LNCaP clone FGC (cell line): ENCODE data around the gene SOS2.
"Not testable (repeated sequence)": the region's sequence is repeated elsewhere in the genome, so short reads cannot be mapped to it uniquely, and the experiment has no call there.

Source experiments
- DNase-seq: peaks from one replicate; pipeline ENCODE4 v3.0.0-alpha.2; 2011; ENCODE audit warnings: low read depth
- H3K4me3 ChIP-seq: 2 replicates; pipeline ENCODE4 v1.5.1; 2011; ENCODE audit warnings: mild to moderate bottlenecking, low read depth, low read length, control low read depth
- TF ChIP-seq, protein P1 (sequence below): IDR thresholded peaks from 2 replicates; pipeline ENCODE4 v1.5.1; 2012; ENCODE audit warnings: mild to moderate bottlenecking; ENCODE audit not compliant: control insufficient read depth, insufficient read depth; ENCODE audit errors: extremely low read depth

The SOS2 gene

DNA sequence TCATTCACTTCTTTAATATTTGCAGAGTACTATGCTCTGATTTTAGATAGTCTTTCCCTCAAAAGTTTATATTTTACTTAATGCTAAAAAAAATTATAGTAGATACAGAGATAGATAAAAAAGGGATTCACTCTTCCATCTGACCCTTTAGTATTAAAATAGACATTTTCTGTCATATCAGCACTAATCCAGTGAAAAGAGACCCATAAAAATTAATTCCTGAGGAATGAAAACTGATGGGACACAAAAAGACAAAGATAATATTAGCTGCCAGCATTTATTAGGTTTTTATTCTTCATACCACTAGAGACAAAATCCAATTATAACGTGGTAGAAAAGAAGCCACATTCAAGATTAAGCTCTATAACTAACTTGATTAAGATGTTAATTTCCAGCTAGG lies 45.3 kb downstream of the SOS2 start:
- H3K4me3 ChIP-seq, result no peak overlapping the region
- no peak for DNase-seq
- TF ChIP-seq, protein P1, sequence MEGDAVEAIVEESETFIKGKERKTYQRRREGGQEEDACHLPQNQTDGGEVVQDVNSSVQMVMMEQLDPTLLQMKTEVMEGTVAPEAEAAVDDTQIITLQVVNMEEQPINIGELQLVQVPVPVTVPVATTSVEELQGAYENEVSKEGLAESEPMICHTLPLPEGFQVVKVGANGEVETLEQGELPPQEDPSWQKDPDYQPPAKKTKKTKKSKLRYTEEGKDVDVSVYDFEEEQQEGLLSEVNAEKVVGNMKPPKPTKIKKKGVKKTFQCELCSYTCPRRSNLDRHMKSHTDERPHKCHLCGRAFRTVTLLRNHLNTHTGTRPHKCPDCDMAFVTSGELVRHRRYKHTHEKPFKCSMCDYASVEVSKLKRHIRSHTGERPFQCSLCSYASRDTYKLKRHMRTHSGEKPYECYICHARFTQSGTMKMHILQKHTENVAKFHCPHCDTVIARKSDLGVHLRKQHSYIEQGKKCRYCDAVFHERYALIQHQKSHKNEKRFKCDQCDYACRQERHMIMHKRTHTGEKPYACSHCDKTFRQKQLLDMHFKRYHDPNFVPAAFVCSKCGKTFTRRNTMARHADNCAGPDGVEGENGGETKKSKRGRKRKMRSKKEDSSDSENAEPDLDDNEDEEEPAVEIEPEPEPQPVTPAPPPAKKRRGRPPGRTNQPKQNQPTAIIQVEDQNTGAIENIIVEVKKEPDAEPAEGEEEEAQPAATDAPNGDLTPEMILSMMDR, result no peak

DNA sequence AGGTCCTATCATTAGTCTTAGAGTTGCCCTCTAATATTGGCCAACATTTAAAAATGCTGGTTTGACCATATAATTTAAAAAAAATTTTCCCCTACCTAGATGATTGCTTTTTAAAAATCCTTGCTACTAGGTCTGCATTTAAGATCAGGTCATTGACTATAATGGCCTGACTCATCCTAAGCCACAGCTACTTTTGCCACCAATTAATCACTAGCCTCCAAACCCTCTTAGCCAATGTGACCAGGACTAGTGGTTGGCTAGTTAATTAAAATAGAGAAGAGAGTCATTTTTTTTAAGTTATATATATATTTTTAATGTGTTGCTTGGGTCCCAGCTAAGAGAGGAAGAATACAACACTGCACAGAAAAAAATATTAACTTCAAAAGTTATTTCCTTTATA lies 57.5 kb downstream of the SOS2 start:
- DNase-seq, result no peak
- TF ChIP-seq, protein P1, result no peak
- H3K4me3 ChIP-seq, result no peak overlapping the region

DNA sequence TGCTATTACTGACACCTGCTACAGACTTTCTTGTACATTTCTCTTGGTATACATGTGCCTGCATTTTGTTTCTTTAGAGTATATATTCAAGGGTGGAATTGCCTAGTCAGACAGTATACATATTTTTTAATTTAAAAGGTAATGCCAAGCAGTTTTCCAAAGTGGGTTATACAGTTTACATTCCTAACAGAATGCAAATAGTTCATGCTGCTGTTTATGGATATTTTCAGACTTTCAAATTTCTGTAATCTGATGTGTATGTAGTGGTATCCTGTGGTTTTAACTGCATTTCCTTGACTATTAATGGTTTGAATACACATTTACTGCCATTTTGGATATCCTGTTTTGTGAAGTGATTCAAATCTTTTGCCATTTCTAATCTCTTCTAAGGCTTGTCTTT lies 59.5 kb downstream of the SOS2 start:
- no peak overlapping the region for H3K4me3 ChIP-seq
- TF ChIP-seq, protein P1, result no peak
- no peak for DNase-seq

DNA sequence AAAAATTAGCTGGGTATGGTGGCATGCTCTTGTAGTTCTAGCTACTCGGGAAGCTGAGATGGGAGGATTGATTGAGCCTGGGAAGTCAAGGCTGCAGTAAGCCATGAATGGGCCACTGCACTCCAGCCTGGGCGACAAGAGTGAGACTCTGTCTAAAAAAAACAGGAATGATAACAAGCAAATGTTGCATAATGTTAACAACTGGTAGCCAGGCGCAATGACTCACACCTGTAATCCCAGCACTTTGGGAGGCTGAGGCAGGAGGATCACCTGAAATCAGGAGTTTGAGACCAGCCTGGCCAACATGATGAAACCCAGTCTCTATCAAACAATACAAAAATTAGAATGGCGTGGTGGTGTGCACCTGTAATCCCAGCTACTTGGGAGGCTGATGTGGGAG lies 64.0 kb downstream of the SOS2 start:
- DNase-seq, H3K4me3 ChIP-seq: not testable (repeated sequence)

DNA sequence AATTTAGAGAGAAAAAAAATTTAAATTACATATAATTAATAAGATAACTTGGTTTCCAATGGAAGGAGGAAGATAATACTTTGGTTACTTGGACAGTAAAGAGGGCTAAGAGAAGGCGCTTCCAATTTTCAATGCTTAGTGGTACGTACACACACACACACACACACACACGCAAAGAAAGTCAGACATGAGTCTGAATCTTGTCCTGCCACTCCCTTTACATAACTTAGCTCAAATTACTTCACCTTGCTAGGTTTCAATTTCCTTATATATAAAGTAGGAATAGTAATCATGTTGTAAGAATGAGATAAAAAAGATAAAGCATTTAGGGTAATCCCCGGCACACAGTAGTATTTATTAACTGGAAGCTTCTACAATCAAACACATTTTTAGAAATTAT lies 75.3 kb downstream of the SOS2 start:
- DNase-seq, result no peak
- no peak overlapping the region for H3K4me3 ChIP-seq
- TF ChIP-seq, protein P1, result no peak

DNA sequence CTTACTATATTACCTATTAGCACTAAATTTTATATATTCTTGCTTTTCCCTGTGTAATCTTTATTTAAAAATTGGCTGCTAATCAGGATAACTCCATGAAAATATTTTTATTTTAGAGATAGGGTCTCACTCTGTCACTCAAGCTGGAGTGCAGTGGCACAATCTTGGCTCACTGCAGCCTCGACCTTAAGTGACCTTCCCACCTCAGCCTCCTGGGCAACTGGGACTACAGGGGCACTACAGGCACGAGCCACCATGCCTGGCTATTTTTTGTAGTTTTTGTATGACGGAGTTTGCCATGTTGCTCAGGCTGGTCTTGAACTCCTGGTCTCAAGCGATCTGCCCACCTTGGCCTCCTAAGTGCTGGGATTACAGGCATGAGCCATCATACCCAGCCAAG lies 82.6 kb downstream of the SOS2 start:
- H3K4me3 ChIP-seq, result no peak overlapping the region
- no peak for DNase-seq
- TF ChIP-seq, protein P1, result no peak

DNA sequence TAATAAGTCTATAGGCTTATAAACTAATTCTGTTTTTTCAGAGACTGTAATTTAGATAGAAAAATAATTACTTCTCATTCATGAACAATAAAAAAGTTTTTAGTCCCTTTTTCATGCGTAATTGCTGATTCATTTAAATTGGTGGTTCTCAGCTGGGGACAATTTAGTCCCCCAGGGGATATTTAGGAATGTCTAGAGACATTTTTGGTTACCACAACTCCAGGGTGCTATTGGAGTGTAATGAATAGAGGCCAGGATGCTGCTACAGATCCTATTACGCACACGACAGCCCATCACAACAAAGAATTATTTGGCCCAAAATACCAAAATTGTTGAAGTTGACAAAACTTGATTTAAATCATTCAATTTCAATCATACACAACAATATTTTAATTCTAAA lies 92.2 kb downstream of the SOS2 start:
- DNase-seq, result no peak
- TF ChIP-seq, protein P1, result no peak
- H3K4me3 ChIP-seq, result no peak overlapping the region

DNA sequence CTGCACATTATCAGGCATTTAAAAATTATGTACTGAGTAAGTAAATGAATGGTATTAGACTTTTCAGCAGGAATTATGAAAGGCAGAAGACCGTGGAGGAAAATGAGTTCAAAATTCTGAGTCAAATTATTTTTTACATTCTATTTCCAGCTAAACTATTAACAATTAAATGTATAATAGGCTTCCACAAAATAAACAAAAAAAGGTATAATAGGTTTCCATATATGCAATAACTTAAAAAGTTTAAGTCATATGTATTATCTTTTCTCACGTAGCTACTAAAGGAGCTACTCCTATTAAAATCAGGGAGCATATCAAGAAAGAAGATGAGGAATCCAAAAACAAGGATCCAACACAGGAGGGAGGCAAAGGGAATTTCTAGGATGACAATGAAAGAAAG lies 103.6 kb downstream of the SOS2 start:
- TF ChIP-seq, protein P1, result no peak
- DNase-seq, result no peak
- no peak overlapping the region for H3K4me3 ChIP-seq
